Adrenal gland (tissue), 5 donors: Measurements from ENCODE around the gene CYB5R4.
"Not testable (repeated sequence)": the region's sequence is repeated elsewhere in the genome, so short reads cannot be mapped to it uniquely, and the experiment has no call there.

Experiments
- CTCF ChIP-seq, 6 experiments: fragments of 450-650 bp in 4 of 6; fragments of 200-600 bp in 2 of 6; sonication (generic) in 1 of 6; IDR thresholded peaks; 1 replicate in 5 of 6; 2 replicates in 1 of 6; pipeline versions ENCODE4 v1.5.1 to v1.8.0; 2016 to 2021; ENCODE audit warnings: antibody characterized with exemption in 6 of 6, mild to moderate bottlenecking in 2 of 6, moderate library complexity in 1 of 6
- POLR2A ChIP-seq, 2 donors: fragments of 450-650 bp; IDR thresholded peaks; one replicate each; pipeline ENCODE4 v1.6.1; 2017; ENCODE audit warnings: antibody characterized with exemption in 2 of 2, mild to moderate bottlenecking in 2 of 2, moderate library complexity in 1 of 2
- donor health status: DM: no; HTN: no; CAD: no.

- TF ChIP-seq CTCF, POLR2A (IDR thresholded peaks at IDR 0.05): not testable (repeated sequence)
Measured at GRCh38 chr6:83947983-83948382, 88.5 kb downstream of the CYB5R4 start.
